A549 treated with CpdA at 1 μM for 4 hours (cell line): ENCODE data around the gene STMP1. TPM values are rescaled to one million over a fixed set of nuclear protein-coding genes. Genes with fewer than 3 reads are reported as not detected.

ENCODE experiments used
- total RNA-seq: library from RNA; stranded (reverse); fragments of 200-300 nt; extraction: Qiagen RNA extraction; gene quantifications from 5 replicates; pipeline ENCODE4 v1.2.3, GENCODE V29; 2022; ENCODE audit warnings: low read depth

Gene STMP1
- total RNA-seq = 27.3 to 34.8 TPM (median 32.0 TPM) in 5 replicates

GRCh38 chr7:135662373-135663114 is at the start of gene STMP1:
Gene STMP1 (plus strand): TSS chr7:135662514.

Other genes starting within 250 kb of the STMP1 start
- 10.8 to 12.1 TPM (median 11.5 TPM) in 5 replicates for gene CNOT4, start 152.4 kb upstream of the STMP1 start, total RNA-seq
- 49.3 to 55.9 TPM (median 53.0 TPM) in 5 replicates for gene NUP205, start 104.6 kb upstream of the STMP1 start, total RNA-seq
- not detected in 5 replicates for gene SLC13A4, start 65.7 kb downstream of the STMP1 start, total RNA-seq
- 0.06 TPM in 1 of 5 replicates, not detected in the others for gene FAM180A, start 86.3 kb downstream of the STMP1 start, total RNA-seq